SJCRH30 (cell line): Measurements from ENCODE around the gene ARSB. TPM values are rescaled to one million over a fixed set of nuclear protein-coding genes. Genes with fewer than 3 reads are reported as not detected.

ENCODE experiments used
- DNase-seq, 2 experiments: peaks; one replicate each; pipeline ENCODE4 v3.0.0-alpha.2; 2015 to 2020
- H3K27ac ChIP-seq: fragments of 250-450 bp; sonication (Bioruptor Pico); 2 replicates; pipeline ENCODE4 v1.5.1; 2020; ENCODE audit warnings: mild to moderate bottlenecking, moderate library complexity
- H3K27me3 ChIP-seq: fragments of 250-450 bp; sonication (Bioruptor Pico); 2 replicates; pipeline ENCODE4 v1.5.1; 2020; ENCODE audit warnings: mild to moderate bottlenecking, moderate library complexity
- H3K36me3 ChIP-seq: fragments of 250-450 bp; sonication (Bioruptor Pico); 2 replicates; pipeline ENCODE4 v1.5.1; 2020; ENCODE audit warnings: mild to moderate bottlenecking, moderate library complexity
- H3K4me1 ChIP-seq: fragments of 250-450 bp; sonication (Bioruptor Pico); 2 replicates; pipeline ENCODE4 v1.5.1; 2020; ENCODE audit warnings: mild to moderate bottlenecking, moderate library complexity
- H3K4me3 ChIP-seq: fragments of 250-450 bp; sonication (Bioruptor Pico); 2 replicates; pipeline ENCODE4 v1.5.1; 2020; ENCODE audit warnings: mild to moderate bottlenecking, moderate library complexity
- H3K9me3 ChIP-seq: fragments of 250-450 bp; sonication (Bioruptor Pico); replicated peaks from 2 replicates; pipeline ENCODE4 v1.5.1; 2020; ENCODE audit warnings: mild to moderate bottlenecking, moderate library complexity
- total RNA-seq: library from RNA; depleted of rRNA; stranded (reverse); fragments of >200 nt; shearing (Covaris generic); gene quantifications from 2 replicates; pipeline ENCODE4 v1.2.3, GENCODE V29; 2014

ARSB gene
- total RNA-seq, 1 experiment from 2014 or later: 16.4 TPM

DNA sequence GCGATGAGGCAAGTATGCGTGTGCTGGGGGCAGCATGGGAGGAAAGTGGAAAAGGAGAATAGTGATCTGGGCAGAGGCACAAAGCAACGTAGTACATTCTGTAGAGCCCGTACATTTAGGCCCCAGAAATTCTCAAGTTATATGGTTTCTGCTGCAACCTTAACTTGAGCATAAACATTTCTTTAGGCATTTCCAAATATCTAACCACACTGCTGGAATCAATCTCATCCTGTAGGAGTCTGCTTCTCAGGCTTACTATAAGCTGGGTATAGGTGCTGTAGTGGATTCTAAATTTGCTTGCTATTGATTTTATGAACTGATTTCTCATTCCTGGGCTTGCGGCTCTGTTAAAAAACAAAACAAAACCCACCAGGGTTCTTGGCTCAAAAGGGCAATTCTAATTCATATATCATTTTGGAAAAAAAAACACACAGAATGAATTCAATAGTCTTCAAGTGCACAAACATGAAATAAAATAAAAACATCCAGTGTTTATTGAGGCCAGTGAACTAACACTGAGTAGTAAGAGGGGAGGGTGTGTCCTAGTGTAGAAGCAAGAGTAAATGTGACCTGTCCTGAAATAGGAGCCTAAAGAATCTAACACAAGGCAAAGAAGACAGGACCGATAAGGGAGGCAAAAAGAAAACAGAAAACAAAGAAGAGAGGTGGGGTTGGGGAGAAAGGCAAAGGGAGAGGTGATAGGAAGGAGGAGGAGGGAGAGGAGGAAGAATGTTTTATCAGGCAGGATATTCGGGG lies 191.0 kb downstream of the ARSB start:
- no peaks in the 10 kb centered on the region for H3K36me3 ChIP-seq
- H3K4me1 ChIP-seq: peaks cover 29% of the 10 kb centered on the region
- no peak overlapping the region for H3K27ac ChIP-seq
- H3K4me3 ChIP-seq: no peak overlapping the region
- no peaks in the 10 kb centered on the region for H3K27me3 ChIP-seq
- DNase-seq: no peak
- H3K9me3 ChIP-seq: no peaks in the 10 kb centered on the region

- peak overlapping the region; percentile 93 for H3K27ac ChIP-seq
- no peak for DNase-seq
- H3K36me3 ChIP-seq: no peaks in the 10 kb centered on the region
Observed at GRCh38 chr5:78792345-78793055, 192.6 kb downstream of the ARSB start.

DNA sequence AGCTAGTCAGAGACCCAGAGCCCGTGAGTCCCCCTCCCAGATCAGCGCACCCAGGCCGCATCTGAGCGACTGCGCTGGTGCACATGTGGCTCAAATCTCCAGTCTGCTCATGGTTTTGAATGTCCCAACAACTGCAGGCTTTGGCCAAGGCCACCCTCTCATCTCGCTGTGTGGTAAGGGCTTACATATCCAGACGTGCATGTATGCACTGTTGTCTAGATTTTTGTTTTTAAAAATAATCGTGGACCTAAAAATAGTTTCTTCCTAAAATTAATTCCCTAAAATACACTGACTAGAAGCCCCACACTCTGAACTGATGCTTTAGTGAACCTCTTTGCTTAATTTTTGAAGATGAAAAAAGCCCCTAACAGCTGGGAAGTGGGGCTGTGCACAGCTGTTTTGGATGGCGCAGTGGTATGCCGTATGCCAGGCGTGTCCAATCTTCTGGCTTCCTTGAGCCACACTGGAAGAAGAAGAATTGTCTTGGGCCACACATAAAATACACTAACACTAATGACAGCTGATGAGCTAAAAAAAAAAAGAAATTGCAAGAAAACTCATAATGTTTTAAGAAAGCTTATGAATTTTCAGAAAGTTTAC lies 193.5 kb downstream of the ARSB start:
- no peaks in the 10 kb centered on the region for H3K36me3 ChIP-seq
- H3K27ac ChIP-seq: peak overlapping the region; percentile 93
- H3K27me3 ChIP-seq: no peaks in the 10 kb centered on the region
- peak overlapping the region; percentile 31 for H3K4me3 ChIP-seq
- peak; percentile 87 to 93 for DNase-seq
- no peaks in the 10 kb centered on the region for H3K9me3 ChIP-seq
- peaks cover 26% of the 10 kb centered on the region for H3K4me1 ChIP-seq

More at GRCh38 chr5:78792345-78793055, 192.6 kb downstream of the ARSB start:
- Histone ChIP-seq H3K4me3 (no peak overlapping the region), H3K27me3 (no peaks in the 10 kb centered on the region), H3K9me3 (no peaks in the 10 kb centered on the region), H3K4me1 (peaks cover 26% of the 10 kb centered on the region)

DNA sequence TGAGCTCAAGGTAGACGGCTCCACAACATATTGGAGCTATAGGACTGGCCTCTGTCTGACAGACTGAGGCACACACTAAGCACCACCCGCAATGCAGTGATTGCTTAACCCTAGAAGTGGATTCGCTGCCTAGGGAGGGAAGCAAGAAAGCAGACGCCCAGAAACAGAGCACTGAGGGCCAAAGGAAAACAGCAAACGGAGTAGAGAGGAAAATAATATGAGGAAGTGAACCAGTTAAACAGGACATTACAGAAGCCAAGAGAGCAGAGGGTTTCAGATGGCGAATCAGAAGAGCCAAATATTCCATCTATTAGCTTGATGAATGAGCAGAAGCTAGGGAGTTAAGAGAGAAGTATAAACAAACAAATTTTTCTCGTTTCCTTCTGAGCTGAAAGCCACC lies 197.3 kb downstream of the ARSB start:
- H3K27me3 ChIP-seq: no peaks in the 10 kb centered on the region
- no peak overlapping the region for H3K4me3 ChIP-seq
- H3K9me3 ChIP-seq: no peaks in the 10 kb centered on the region
- H3K36me3 ChIP-seq: no peaks in the 10 kb centered on the region
- peaks cover 22% of the 10 kb centered on the region for H3K4me1 ChIP-seq
- DNase-seq: no peak
- no peak overlapping the region for H3K27ac ChIP-seq

- no peak overlapping the region for H3K27ac ChIP-seq
- no peaks in the 10 kb centered on the region for H3K36me3 ChIP-seq
- H3K4me1 ChIP-seq: peaks cover 26% of the 10 kb centered on the region
- H3K27me3 ChIP-seq: no peaks in the 10 kb centered on the region
- DNase-seq: no peak
- no peaks in the 10 kb centered on the region for H3K9me3 ChIP-seq
- no peak overlapping the region for H3K4me3 ChIP-seq
Observed at GRCh38 chr5:78785454-78785853, 199.7 kb downstream of the ARSB start.

DNA sequence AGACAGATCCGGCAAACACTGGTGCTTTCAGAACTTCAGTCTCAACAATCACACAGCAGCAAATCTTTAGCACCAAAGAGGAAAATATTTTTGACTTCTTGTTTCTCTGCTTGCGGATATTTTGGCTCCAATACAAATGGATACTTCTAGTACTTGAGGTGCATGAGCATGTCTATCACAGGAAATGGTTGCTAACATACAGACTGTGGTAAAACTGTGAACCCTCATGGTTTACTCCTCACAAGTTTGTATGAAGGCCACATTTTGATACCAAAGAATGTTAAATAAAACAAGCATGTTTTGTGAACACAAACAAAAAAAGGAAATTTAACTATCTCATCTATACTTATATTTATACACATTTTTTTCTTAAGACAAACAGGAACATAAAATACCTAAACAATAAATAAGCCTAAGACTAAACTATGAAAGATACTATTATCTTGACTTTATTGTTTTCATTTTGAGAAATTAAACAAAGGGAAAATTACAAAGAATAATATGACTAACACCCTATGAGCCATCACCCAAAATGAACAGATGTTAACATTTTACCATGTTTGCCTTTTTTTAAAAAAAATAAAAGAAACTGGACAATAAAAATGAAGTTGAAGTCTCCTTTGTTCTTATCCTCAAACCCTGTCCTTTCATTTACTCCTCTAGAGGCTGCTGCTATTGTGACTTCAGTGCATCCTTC lies 201.5 kb downstream of the ARSB start:
- no peak for DNase-seq
- H3K4me3 ChIP-seq: no peak overlapping the region
- H3K27ac ChIP-seq: no peak overlapping the region
- no peaks in the 10 kb centered on the region for H3K36me3 ChIP-seq
- peaks cover 40% of the 10 kb centered on the region for H3K4me1 ChIP-seq
- H3K9me3 ChIP-seq: no peaks in the 10 kb centered on the region
- H3K27me3 ChIP-seq: no peaks in the 10 kb centered on the region

GRCh38 chr5:78782728-78783127 lies 202.4 kb downstream of the ARSB start:
- Histone ChIP-seq H3K9me3 (no peaks in the 10 kb centered on the region), H3K4me1 (peaks cover 48% of the 10 kb centered on the region), H3K27ac (peak overlapping the region; percentile 60), H3K27me3 (no peaks in the 10 kb centered on the region), H3K4me3 (no peak overlapping the region), H3K36me3 (no peaks in the 10 kb centered on the region)
- DNase-seq: no peak

DNA sequence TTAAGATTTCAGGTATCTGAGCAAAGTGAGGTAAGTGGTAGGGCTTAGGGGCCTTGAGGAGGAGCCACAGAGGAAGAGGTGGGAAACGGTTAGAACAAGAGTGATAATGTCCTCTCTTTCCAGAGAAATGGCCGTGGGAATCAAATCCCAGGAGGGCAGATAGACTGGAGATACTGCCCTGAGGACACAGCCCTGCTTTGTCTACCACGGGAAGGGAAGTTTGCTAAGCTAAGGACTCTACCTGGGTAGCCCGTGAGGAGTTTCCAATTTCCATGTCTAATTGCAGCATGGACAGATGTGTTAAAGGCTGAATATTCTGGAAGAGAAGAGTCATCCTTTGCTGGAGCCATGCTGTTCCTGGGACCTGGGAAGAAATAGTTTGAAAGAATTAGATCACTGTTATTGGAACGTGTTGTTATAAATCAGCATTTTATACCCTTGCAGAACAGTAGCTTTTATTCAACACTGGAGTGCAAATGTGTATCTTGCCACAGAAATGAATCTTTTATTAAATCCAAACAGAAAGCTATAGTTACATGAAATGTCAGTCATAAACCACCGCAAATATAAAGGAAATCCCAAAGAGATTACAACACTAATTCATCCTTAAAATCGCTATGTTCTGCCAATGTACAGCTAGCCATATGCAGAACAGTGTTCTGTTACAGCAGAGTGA lies 203.4 kb downstream of the ARSB start:
- Histone ChIP-seq H3K4me3 (no peak overlapping the region), H3K9me3 (no peaks in the 10 kb centered on the region), H3K4me1 (peaks cover 48% of the 10 kb centered on the region), H3K27ac (peak overlapping the region; percentile 60), H3K36me3 (no peaks in the 10 kb centered on the region), H3K27me3 (no peaks in the 10 kb centered on the region)
- DNase-seq: peak; percentile 67 to 87

DNA sequence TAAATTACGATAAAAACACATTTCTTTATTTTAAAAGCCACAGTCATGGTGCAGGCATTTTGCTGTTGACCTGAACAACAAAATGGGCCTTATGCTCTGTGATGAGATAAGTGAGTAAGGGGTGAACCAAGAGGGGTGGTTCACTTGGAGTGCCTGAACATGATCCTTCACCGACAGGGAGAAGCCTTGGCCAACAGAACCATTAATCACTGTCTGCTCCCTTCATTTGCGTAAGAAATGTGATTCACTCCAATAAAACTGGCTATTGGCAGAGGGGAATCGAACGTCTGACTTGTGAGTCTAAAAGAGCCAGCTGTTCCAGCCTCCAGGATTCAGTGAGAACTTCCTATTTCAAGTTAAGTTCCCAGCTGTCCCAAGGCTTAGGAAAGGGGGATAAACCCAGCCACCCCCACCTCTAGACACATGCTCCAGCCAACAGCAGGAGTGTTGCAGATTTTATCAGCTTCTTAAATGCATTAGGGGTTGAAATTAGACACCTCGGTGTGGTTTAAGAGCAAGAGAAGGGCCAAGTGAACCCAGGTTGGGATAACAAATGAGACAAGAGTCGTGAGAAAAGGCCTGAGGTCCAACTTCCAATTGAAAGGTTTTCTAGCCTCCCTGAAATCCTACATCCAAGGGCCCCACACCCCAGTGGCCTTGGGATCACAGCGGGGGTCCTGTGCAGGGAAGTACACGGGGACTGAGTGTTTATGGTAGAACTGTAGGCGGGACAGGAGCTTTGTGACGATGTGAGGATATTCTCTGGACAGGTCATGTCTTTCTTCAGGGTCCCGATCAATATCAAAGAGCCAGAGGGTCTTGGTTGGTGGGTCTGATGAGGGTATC lies 205.1 kb downstream of the ARSB start:
- peaks cover 48% of the 10 kb centered on the region for H3K4me1 ChIP-seq
- no peaks in the 10 kb centered on the region for H3K27me3 ChIP-seq
- H3K4me3 ChIP-seq: no peak overlapping the region
- peak; percentile 93 to 97 for DNase-seq
- no peaks in the 10 kb centered on the region for H3K36me3 ChIP-seq
- no peaks in the 10 kb centered on the region for H3K9me3 ChIP-seq
- peak overlapping the region; percentile 60 for H3K27ac ChIP-seq

GRCh38 chr5:78779262-78779661 lies 205.8 kb downstream of the ARSB start:
- no peak for DNase-seq
- Histone ChIP-seq H3K27ac (peak overlapping the region; percentile 60), H3K4me3 (no peak overlapping the region)

GRCh38 chr5:78778538-78778937 lies 206.6 kb downstream of the ARSB start:
- no peaks in the 10 kb centered on the region for H3K36me3 ChIP-seq
- H3K27me3 ChIP-seq: no peaks in the 10 kb centered on the region
- peak; percentile 38 to 72 for DNase-seq
- no peaks in the 10 kb centered on the region for H3K9me3 ChIP-seq
- H3K4me1 ChIP-seq: peaks cover 48% of the 10 kb centered on the region
- H3K27ac ChIP-seq: peak overlapping the region; percentile 60
- H3K4me3 ChIP-seq: no peak overlapping the region

More at GRCh38 chr5:78779262-78779661, 205.8 kb downstream of the ARSB start:
- H3K36me3 ChIP-seq: no peaks in the 10 kb centered on the region
- no peaks in the 10 kb centered on the region for H3K9me3 ChIP-seq
- peaks cover 48% of the 10 kb centered on the region for H3K4me1 ChIP-seq
- no peaks in the 10 kb centered on the region for H3K27me3 ChIP-seq

DNA sequence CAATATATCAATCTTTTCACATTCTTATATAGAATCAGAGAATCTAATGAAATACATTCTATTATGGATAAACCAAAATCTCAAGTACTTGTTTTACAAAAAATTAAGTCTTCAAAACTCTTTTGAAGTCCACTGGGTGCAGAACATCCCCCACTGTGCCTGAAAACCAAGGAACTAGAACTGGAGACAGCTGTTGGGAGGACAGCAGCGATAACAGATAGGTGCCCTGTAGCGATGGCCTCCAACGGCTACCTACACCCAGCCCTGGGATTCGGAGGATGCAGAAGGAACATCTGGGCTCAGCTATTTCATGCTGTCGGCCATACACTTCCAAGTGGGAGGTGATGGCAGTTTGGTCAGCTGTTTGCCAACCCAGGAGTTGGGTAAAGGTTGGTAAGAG lies 207.2 kb downstream of the ARSB start:
- Histone ChIP-seq H3K27ac (0 out of 2 replicates have a peak overlapping the region, but pooled peaks have one; percentile 60), H3K4me3 (no peak overlapping the region), H3K27me3 (no peaks in the 10 kb centered on the region), H3K4me1 (peaks cover 48% of the 10 kb centered on the region), H3K9me3 (no peaks in the 10 kb centered on the region), H3K36me3 (no peaks in the 10 kb centered on the region)
- DNase-seq: no peak

DNA sequence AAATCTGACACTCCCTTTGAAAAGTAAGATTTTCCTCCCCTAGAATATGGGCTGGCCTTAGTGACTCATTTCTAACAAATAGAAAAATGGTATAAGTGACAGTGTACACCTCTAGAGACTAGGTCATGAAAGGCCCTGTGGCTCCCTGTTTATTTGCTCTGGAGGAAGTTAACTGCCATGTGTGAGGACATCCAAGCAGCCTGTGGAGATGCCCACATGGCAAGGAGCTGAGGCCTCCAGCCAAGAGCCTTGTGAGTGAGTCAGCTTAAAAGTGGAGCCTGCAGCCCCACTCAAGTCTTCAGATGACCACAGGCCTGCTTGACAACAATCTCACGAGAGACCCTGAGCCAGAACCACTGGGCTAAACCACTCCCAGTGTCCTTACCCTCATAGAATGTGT lies 208.5 kb downstream of the ARSB start:
- Histone ChIP-seq H3K4me3 (no peak overlapping the region), H3K27ac (no peak overlapping the region), H3K36me3 (no peaks in the 10 kb centered on the region), H3K27me3 (no peaks in the 10 kb centered on the region), H3K9me3 (no peaks in the 10 kb centered on the region), H3K4me1 (peaks cover 35% of the 10 kb centered on the region)
- no peak for DNase-seq
